ENCODE results near the gene PRSS16. TPM values are rescaled to one million over a fixed set of nuclear protein-coding genes. Genes with fewer than 3 reads are reported as not detected.

PRSS16 gene
- total and polyA plus RNA-seq, 9 of the 15 experiments (the other 6 are each of a cell fraction or from before 2014, with no cell fraction given) = 4.5 to 21.3 (median 12.1) TPM

- no peak for TF ChIP-seq TAF1 (IDR thresholded peaks at IDR 0.05; ENCODE audit: control insufficient read depth, extremely low read depth, insufficient read depth, low read length, severe bottlenecking)
- no peak for TF ChIP-seq ZFP91 (CRISPR knock-in tag; IDR thresholded peaks at IDR 0.05)
- TF ChIP-seq CEBPG (CRISPR knock-in tag; IDR thresholded peaks at IDR 0.05) = no peak
- no peak for TF ChIP-seq CEBPG (tag; conservative IDR thresholded peaks at IDR 0.05 in 1 of 2, IDR thresholded peaks at IDR 0.05 in 1 of 2)
- TF ChIP-seq NCOA1 (IDR thresholded peaks at IDR 0.05; ENCODE audit: low read depth) = no peak
- TF ChIP-seq TCFL5 (CRISPR knock-in tag; conservative IDR thresholded peaks at IDR 0.05) = no peak
- TF ChIP-seq ZNF384 (IDR thresholded peaks at IDR 0.05; ENCODE audit: low read depth, low read length) = no peak
- no peak for TF ChIP-seq CBX2 (IDR thresholded peaks at IDR 0.05; ENCODE audit: insufficient read depth, low read length, poor library complexity, severe bottlenecking)
- TF ChIP-seq ZNF75A (CRISPR knock-in tag; IDR thresholded peaks at IDR 0.05) = no peak
- peak; percentile 16; the same call in 1 of the 2 replicates for TF ChIP-seq NCOR1 (IDR thresholded peaks at IDR 0.05)
- TF ChIP-seq ZNF354B (CRISPR knock-in tag; IDR thresholded peaks at IDR 0.05) = no peak
- TF ChIP-seq CREB3L1 (IDR thresholded peaks at IDR 0.05; ENCODE audit: borderline replicate concordance, low read depth) = no peak
- TF ChIP-seq PTBP1 (IDR thresholded peaks at IDR 0.05; ENCODE audit: low read depth, low read length) = no peak
- no peak for TF ChIP-seq PKNOX1 (IDR thresholded peaks at IDR 0.05)
- TF ChIP-seq MEIS2 (IDR thresholded peaks at IDR 0.05; ENCODE audit: partially characterized antibody) = peak; percentile 8
- TF ChIP-seq GTF2E2 (tag; IDR thresholded peaks at IDR 0.05) = no peak
- no peak for TF ChIP-seq HDAC6 (IDR thresholded peaks at IDR 0.05; ENCODE audit: low read depth, low read length)
- 0 out of 2 replicates have a peak, but pooled peaks have one; percentile 22 for TF ChIP-seq SOX6 (IDR thresholded peaks at IDR 0.05)
- peak; percentile 59 for TF ChIP-seq CBFA2T2 (conservative IDR thresholded peaks at IDR 0.05)
- no peak for TF ChIP-seq TAF15 (IDR thresholded peaks at IDR 0.05; ENCODE audit: low read depth, low read length)
- no peak for TF ChIP-seq TCF7L2 (IDR thresholded peaks at IDR 0.05; ENCODE audit: low read depth, low read length)
- TF ChIP-seq ZNF143 (CRISPR knock-in tag; IDR thresholded peaks at IDR 0.05) = no peak
- no peak for TF ChIP-seq TSC22D4 (tag; IDR thresholded peaks at IDR 0.05)
- TF ChIP-seq L3MBTL2 (IDR thresholded peaks at IDR 0.05) = 0 out of 2 replicates have a peak, but pooled peaks have one; percentile 13
- no peak for TF ChIP-seq CGGBP1 (CRISPR knock-in tag; IDR thresholded peaks at IDR 0.05)
- no peak for TF ChIP-seq CBFB (CRISPR knock-in tag; IDR thresholded peaks at IDR 0.05)
These were observed 21.3 kb downstream of the PRSS16 start (continued) for GRCh38 chr6:27268803-27269202.

Measured in K562 (cell line).